Measurements from ENCODE around the gene QRFP.
"Not testable (repeated sequence)": the region's sequence is repeated elsewhere in the genome, so short reads cannot be mapped to it uniquely, and the experiment has no call there.

QRFP gene

GRCh38 chr9:130918826-130919558 is 22.4 kb upstream of the QRFP start:
- DNase-seq: no peak

- no peak for DNase-seq
These were observed 21.7 kb upstream of the QRFP start for GRCh38 chr9:130918101-130918825.

- DNase-seq: no peak
These were observed 20.8 kb upstream of the QRFP start for GRCh38 chr9:130917168-130917960.

- no peak for DNase-seq
These were observed 18.5 kb upstream of the QRFP start for GRCh38 chr9:130915096-130915447.

GRCh38 chr9:130914417-130915095 is 17.9 kb upstream of the QRFP start:
- no peak for DNase-seq

GRCh38 chr9:130913599-130914416 is 17.2 kb upstream of the QRFP start:
- DNase-seq: no peak

GRCh38 chr9:130912932-130913598 is 16.5 kb upstream of the QRFP start:
- DNase-seq: no peak

GRCh38 chr9:130911254-130912049 is 14.8 kb upstream of the QRFP start:
- no peak for DNase-seq

GRCh38 chr9:130910670-130911069 is 14.1 kb upstream of the QRFP start:
- DNase-seq: not testable (repeated sequence)

GRCh38 chr9:130910041-130910440 is 13.4 kb upstream of the QRFP start:
- not testable (repeated sequence) for DNase-seq

- no peak for DNase-seq
These were observed 12.3 kb upstream of the QRFP start for GRCh38 chr9:130908878-130909355.

GRCh38 chr9:130908146-130908877 is 11.7 kb upstream of the QRFP start:
- no peak for DNase-seq

GRCh38 chr9:130906735-130907416 is 10.3 kb upstream of the QRFP start:
- DNase-seq: no peak

GRCh38 chr9:130905902-130906734 is 9.5 kb upstream of the QRFP start:
- DNase-seq: no peak

- DNase-seq: peak; percentile 14 to 18
These were observed 8.7 kb upstream of the QRFP start for GRCh38 chr9:130905125-130905901.

- DNase-seq: no peak
These were observed 7.7 kb upstream of the QRFP start for GRCh38 chr9:130904070-130905044.

All from inflammatory macrophage treated with lipopolysaccharide for 1 hour (primary cell).